Stimulated activated CD8-positive, alpha-beta memory T cell treated with anti-CD3 and anti-CD28 coated beads, Interleukin-4, amount 100 ng/mL, for 48 hours (primary cell): ENCODE data around the gene NTM.
A peak's percentile ranks its signal among the peaks of the same experiment; 100 is the strongest.

Experiments used
- DNase-seq: peaks from one replicate; pipeline ENCODE4 v3.0.0-alpha.2; 2020

The NTM gene

DNA sequence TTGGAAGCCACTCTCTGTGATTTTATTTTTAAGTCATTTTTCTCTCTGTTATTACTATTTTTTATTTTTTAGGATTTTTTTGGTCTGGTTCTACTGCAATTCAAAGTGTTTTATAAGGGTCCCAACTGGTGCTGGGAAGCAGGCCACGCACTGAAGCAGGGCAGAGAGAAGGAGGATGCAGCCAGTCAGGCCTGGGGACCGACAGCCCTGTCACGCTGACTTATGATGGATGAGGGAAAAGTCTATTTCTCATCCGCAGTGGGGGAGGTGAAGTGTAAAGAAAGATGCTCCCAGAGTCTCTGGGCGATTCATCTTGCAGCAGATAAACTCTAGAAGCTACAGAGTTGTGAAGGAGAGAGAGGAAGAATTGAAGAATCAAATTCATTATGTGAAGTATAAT, 191.6 kb downstream of the NTM start:
- DNase-seq, result no peak

DNA sequence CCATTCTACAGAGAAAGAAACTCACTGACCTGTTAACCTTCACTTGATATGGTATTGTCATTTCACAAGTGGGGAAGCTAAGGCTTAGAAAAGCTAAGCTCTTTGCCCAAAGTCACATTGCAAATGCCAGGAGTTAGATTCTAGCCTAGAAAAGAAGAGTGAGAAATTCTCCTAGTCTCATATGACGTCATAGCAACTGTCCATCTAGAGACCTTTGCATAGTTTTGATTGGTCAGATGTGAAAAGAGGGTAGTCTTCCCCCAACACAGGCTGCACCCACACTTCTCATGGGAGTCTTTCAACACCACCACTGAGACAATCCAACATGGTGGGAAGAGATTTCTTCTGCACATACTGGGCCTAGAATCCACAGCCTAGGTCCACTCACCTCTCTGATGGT, 197.9 kb downstream of the NTM start:
- DNase-seq, result no peak

DNA sequence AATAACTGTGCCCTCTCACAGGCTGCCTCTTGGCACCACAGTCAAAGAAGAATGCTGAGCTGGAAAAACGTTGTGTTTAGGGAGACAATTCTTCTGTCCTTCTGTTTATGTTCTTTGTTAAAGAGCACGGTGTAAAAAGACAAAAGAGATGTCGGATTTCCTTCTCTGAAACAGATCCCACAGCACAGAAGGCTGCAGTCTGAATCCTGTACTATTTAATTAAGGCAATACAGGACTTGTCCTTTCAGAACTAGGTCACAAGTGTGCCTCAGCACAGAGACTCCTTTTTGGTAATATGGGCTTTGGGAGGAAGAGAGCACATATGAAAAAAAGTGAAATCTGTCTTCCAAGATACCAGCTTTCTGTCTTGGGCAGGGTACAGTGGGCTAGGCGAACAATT, 201.2 kb downstream of the NTM start:
- no peak for DNase-seq

DNA sequence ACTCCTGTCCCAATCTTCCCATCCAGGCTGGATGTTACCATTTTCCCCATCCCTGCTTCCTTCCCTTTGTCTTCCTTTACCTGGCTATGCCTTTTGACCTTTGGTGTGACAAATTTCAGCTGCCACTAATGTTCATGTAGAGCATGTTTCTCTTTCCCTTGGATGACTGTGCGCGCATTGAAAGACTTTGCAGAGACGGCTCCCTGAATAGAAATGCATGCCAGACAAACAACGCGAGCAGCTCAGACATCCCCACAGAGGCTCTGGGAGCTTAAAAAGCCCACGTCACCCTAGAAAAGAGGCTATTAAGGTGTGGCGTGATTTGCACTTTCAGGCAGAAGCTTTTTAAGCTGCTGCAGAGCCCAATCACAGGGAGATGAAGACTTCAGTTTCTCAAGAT, 202.0 kb downstream of the NTM start:
- no peak for DNase-seq

DNA sequence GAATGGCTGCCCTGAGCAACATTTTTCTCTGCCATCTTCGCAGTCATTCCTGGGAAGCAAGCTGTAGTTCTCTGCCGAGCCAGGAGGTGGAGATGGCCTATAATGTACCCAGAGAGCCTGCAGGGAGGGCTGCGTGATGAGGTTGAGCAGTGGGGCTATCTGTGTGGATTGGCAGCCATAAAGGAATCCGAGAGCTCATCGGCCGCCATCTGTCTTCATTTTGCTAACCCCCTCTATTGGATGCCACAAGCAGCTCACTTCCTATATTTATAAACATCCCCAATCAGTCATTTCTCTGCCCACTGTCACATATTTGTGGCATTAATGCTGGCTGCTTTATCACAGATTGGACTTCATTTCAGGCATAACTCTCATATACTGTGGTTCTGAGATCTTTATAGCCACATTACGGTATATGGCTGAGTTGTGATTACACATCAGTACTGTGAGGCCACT, 209.5 kb downstream of the NTM start:
- no peak for DNase-seq

DNA sequence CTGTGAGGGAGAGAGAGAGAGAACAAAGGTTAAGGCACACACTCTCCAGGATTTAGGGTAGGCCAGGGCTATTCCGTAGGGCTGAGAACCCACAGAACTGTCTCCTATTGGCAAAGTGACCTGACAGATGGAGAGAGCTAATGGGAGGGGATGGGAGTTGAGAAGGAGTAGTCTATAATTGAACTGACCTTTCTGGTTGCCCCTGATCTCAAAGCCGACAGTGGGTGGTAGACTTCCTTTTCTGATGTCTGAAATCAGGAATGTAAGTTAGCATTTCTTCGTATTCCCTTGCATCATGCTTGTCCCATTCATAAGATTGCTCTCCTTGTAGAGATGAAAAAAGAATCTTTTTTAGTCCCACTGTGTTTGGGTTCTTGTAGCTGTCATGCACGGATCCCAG, 210.1 kb downstream of the NTM start:
- DNase-seq, result no peak

DNA sequence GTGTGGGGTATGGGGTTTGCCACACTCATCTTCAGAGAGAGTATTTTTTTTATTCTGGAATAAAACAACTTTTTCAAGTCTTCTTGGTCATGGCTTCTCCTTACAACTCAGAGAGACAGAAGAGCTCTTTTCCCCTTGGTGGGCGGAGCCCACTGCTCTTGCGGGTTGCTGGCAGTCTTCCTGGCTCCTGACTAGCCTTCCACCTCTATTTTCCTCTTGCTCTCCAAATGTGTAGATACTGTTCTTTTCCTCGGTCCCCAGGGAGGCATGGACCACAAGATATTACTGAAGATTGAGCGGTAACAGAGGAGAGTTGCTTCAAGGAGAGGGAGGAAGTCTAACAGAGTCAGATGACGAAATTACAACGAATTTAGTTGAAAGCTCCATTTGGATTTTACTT, 210.6 kb downstream of the NTM start:
- no peak for DNase-seq

DNA sequence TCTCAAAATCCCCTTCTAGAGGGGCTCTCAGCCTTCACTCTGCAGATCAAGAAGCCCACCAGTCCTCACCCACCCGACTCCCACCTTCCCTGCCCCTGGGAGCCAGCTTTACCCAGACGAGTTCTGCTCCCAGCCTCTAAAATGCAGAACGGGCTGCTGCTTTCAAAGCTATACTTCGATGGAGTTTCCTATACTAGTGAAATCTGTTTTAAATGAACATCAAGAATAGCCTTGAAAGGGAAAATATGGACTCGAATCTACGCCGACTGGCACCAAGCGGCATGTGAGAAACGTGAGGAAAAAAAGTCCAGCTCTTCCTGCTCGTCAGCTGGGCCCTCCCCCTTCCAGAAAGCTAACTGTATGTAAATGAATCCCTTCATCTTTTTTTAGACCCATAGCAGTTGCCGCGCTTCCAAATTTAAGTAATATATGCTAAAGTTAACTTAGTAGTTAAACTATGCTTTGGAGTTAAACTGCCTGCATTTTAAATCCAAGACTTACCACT, 211.7 kb downstream of the NTM start:
- DNase-seq, result no peak

DNA sequence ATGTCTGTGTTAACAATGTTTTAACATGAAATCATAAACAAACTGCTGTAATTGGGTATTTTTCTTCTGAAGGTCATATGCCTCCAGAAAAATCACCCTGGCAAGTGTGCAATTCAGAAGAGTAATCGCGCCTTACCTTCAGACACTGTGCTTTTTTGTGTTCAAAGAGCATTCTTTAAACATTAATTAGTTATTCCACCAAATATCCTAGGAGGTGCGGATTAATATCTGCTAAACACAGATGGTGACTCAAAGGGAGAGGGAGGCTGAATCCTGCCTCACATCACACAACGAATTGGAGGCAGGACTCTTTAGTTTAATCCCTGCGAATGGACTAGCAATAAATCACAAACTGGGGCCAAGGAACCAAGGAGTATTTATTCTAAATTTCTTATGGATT, 213.0 kb downstream of the NTM start:
- DNase-seq, result no peak

DNA sequence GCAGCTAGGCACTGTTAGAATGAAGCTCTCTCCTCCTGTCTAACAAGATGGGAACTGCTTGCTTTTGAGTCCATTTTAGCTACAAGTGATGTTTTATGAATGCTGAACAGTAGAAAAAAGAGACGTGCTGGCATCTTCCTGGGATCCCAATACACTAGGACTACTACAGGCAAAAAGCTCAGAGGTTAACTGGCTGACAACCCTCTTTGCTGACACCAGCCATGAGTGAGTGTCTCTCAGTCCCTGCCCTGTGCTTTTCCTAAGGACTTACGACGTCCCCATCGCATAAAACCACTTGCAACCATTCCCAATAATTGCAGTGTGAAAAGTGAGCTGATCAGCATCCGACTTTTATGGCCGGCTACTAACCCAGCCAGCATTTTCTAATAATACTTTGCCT, 213.5 kb downstream of the NTM start:
- DNase-seq, result no peak

DNA sequence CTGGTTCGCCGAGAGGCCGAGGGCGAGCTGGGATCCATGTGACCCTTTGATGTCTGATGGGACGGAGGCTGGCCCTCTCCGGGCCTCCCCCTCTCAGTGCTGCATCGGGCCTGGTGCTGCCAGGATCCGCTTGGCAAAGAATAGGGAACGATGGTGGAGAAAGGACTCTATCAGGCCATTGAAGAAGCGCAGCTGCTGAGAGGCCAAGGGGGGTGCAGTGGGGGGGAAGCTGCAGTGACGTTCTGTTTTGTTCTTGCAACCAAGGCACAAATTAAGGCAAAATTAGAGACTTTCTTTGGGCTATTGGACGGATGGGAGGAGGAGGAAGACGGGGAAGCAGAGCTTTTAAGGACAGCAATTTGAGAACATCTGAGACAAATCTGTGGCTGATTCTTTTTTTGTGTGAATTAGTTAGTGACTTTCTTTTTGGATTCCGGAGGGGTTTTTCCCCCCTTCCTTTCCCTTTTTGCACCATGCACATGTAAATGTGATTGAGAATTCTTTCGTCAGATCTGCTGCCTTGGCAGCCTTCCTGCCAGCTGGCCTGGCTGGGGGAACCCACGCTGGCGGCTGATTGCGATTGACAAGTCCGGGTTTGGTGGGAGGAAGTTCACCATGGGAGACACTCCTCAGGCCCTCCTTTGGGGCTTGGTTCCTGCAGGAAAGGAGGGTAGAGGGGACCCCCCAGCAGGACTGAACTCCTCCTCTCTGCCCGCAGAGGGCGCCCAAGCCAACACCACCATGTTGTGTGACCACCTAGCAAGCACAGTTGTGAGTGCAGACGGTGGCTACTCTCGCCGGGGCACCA, 214.6 kb downstream of the NTM start:
- peak; percentile 24 for DNase-seq

DNA sequence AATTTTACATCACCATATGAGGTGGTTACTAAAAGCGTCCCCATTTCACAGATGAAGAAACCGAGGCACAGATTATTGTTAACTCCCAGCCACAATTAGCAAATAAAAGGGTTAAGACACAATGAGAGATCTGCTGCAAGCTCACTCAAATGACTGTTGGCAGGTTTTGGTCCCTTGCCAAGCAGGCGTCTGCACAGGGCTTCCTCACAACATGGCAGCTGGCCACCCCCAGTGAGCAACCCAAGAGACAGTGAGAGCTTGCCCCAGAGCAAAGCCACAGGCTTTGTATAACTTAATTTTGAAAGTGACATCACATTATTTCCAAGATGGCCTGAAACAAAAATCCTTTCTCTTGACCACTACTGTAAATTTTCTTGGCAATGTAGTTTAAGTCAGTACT, 217.6 kb downstream of the NTM start:
- DNase-seq, result no peak

DNA sequence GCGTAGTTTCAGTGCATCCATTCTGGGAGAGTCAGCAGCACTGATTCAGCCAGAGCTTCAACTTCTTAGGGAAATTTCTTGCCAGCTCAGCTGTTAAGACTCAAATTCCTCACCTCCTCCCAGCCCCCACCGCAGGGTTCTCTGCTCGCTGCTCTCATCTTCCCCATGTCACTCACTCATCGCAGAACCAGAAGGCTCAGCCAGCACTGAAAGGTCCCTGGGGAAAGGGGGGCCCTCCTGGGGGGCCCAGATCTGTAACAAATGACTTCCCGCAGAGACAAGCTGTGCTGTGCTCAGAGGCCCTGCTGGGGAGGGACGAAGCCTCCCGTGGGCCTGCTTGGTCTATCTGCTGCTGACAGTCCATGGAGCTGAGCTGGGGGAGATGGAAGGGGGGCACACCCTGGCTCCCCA, 220.6 kb downstream of the NTM start:
- DNase-seq, result no peak

DNA sequence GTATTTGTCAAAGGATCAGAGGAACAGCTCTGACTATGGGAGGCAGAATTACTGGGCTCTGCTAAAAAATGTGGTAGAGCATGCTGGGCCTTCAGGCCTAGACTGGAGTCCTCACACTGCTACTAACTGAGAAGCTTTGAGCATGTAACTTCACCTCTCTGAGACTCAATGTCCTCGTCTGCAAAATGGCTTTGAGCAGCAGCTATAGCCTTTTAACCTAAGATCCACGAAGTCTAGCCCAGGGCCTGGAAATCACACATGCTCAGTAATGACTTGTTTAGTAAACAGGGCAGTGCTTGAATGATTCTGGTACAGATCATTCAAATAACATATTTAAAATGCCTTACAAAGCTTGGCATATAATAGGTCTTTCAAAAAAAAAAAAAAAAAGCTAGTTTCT, 221.7 kb downstream of the NTM start:
- DNase-seq, result no peak

DNA sequence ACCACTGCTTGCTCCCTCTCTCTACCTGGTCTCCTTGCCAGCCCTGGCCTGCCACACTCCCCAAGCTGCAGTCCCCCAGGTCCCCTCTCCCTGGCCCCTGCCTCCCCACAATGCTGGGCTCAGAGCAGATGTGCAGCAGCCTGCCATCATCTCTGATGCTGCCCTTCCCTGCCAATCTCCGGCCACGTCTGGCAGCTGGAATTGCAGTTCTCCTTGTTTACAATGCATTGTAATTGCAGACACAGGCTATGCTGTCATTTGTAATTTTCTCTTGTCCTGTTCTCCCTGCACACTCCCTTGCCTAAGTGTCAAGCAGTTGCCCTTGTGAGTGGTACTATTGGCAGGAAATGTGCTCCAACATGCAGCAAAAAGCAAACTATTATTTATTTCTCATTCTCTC, 222.3 kb downstream of the NTM start:
- no peak for DNase-seq

DNA sequence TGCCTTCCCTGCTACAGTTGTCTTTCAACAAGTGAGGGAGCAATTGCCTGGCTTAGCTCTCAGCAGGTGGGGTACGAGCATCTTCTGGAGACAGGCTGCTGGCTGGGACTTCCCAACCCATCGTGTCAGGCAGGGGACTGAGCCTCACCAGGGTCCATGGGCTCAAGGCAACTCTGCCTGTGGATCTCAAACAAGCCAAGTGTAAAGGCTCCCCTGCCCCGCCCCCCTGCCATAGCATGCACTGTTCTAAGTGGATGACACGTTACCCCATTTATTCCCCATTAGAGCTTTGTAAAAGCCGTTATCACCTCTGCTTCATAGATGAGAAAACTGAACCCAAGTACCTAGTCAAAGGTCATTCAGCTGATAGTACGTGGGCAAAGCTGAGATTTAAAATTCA, 222.9 kb downstream of the NTM start:
- no peak for DNase-seq

DNA sequence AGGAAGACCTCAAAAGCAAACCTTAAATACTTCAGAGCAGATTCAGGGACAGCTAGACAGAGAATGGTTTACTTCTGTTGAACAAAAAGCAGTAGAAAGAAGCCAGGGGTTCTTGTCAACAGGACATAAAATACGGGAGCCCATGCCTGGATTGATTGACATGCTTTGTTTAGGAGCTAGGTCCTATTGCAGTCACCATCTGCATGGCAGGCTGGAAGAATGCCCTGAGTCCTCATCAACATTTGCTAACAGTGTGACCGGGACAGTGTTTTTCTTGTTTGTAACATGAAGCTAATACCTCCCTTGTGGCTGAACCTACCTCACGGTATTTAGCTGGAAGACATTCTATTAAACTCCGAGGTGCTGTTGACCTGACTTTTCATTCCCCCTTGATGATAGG, 225.4 kb downstream of the NTM start:
- DNase-seq, result no peak

DNA sequence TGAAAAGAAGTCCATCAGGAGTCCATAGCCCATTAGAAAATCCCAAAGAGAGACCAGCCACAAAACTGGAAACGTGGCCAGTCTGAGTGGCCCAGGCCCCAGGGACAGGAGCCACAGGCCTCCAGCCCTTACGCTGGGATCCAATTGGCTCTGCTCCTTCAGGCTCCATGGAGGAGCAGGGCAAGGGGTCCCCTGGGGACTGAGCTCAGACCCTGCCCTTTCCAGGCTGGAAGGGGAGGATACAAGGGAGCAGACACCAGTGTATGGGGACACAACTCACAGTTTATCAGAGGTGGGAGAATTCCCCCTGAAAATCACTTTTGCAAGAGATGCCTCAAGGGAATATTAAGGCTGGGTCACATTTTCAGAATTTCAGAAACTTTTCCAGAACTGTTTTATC, 227.5 kb downstream of the NTM start:
- DNase-seq, result no peak

DNA sequence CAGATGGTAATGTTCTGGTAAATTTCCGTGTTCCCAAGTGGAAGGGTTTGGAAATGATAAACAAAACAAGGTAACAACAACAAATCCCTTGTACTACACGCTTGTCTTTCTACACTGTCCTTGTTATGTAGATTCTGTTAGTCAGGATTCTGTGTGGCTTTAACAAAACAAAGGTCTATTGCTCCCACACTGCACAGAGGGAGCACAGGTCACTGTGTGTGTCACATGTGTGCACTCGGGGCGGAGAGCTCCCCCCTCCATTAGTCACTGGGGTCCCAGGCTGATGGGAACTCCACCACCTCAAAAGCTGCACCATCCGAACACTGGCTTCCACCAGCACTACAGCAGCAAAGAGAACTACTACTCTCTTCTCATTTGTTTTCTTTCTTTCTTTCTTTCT, 227.9 kb downstream of the NTM start:
- DNase-seq, result no peak

DNA sequence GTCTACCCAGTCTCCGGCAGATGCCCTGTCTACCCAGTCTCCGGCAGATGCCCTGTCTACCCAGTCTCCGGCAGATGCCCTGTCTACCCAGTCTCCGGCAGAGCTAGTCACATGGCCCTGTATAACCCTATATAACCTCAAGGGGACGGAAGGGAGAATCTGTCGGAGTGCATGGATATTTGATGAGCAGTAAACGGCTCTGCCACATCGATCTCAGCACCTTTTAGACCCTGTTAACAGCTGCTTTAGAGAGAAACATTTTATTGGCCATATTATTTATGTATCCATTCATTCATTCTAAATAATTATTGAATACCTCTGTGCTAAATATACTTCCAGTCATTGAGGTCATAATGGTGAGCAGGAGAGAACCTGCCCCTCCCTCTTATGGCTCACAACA, 228.9 kb downstream of the NTM start:
- DNase-seq, result no peak

DNA sequence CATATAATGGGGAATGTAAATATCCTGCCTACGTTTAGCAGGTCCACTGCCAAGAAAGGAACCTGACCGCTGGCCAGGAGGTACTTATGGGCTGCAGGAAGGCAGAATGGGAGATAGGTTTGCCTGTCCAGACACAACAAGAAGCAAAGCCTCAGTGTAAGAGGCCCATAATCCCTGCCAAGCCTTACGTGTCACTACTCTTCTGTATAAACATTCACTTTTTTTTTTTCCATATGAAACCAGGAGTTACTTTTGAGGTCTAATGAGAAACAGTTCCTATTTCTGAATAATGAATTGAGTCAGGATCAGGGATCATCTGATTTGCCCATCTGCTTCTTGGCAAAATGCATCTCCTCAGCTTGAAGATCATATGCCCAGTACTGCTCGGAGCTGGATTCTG, 230.2 kb downstream of the NTM start:
- no peak for DNase-seq

DNA sequence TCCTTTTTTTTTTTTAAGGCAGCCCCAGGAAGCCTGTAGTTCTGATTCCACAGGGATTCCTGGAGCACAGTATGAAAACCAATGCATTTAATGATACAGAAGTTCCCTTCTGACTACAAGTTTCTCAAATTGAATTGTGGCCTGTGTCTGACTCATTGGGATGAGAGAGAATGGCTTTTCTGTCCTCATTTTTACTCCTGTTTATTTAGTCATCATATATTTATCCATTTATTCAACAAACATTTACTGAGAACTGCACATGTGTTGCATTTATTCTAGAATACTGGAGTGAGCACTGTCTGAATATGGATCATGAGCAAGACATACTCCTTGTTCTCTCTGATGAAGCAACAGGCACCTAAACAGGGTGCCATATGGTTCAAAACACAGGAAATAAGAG, 231.2 kb downstream of the NTM start:
- no peak for DNase-seq

DNA sequence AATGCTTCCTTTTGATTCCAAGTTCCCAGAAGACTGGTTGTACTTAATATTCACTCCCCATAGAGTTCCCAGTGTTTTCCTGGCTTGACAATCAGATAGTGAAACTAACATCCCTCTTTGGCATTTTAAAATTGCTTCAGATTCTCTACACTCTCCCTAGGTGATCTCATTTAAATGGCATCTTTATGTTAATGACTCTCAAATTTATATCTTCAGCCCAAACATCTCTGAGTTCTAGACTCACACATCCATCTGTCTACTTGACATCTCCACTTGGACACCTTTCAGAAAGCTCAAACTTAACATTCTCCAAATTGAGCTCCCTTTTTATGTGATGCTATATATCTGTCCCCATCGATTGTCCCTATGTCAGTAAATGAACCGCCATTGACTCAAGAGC, 232.0 kb downstream of the NTM start:
- no peak for DNase-seq

DNA sequence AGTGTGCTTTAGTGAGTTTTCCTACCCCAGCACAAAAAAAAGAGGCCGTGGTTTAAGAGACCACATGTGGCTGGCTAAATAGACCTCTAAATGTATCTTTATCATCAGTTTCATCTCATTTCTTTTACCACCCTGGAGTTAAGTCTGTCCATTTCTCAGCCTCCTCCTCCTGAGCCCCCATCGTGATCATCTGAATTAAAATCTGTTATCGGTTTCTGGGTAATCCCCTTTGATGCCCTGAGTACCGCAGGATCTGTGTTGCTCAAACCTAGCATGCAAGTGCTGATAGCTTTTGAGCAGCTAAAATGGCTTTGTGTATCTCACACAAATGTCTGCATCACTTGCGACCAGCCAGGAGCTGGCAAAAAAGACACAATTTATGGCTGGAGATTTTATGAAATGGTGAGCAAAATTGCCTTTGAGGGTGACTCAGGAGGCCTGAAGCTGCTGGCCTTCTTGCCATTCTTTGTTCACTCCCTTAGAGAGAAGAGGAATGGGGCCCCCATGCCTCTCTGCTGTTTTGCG, 236.5 kb downstream of the NTM start:
- no peak for DNase-seq

DNA sequence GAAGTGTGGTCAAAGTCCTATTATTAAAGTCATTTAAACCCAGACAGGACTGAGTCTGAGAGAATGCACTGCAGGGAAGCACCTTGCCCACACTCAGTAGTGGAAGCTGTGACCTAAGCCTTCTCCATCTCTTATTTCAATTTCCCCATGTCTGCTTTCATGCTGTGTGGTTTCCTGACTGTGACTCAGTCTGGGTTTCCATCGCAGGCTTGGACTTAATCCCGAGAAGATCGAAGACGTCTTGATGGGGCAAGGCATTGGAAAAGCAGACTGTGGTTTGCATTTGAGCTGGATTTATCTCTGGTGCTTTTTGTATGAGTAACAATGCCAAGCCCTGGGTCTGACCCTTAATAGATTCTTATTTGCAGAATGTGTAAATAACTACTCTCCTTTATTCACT, 238.9 kb downstream of the NTM start:
- no peak for DNase-seq
